ENCODE measurements around the gene UAP1L1.

The UAP1L1 gene

DNA sequence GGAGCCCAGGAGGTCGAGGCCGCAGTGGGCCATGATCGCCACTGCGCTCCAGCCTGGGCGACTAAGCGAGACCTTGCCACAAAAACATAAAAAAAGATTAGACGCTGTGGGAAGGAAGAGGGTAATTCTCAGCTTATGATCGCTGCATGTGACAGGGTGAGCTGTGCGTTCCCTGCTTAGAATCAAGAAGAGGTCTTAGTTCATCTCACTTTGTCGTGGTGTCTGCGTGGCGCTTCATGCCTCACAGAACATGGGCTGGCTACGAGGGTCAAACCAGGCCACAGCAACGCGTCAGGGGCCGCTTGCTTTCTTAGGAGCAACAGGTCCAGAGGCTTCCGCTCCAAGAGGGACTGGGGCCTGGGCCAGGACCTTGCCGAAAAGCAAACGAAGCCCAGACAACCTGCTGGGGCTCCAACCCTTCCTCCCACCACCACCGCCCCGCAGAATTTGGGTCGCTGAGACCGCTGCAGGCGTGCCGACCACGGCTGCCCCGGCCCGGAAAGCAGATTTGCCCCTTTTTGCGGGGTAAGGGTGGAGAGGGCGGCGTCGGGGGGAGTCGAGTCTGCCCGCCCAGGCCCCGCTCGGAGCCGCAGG is 51.6 kb downstream of the UAP1L1 start:
- Histone ChIP-seq H3K27me3 (peaks cover 60% of the 10 kb centered on the region), H3K27ac (peak overlapping the region; percentile 32), H3K9me3 (no peaks in the 10 kb centered on the region), H3K36me3 (no peaks in the 10 kb centered on the region), H3K4me1 (ENCODE audit: control insufficient read depth in 1 of 2, insufficient read depth in 1 of 2, low read depth in 1 of 2, low read length in 1 of 2) (peaks cover 38% of the 10 kb centered on the region in 2 experiments), H3K4me3 (ENCODE audit: low read depth in 1 of 2, low read length in 1 of 2) (peak overlapping the region; percentile 80 to 85)
- TF ChIP-seq, protein P1, sequence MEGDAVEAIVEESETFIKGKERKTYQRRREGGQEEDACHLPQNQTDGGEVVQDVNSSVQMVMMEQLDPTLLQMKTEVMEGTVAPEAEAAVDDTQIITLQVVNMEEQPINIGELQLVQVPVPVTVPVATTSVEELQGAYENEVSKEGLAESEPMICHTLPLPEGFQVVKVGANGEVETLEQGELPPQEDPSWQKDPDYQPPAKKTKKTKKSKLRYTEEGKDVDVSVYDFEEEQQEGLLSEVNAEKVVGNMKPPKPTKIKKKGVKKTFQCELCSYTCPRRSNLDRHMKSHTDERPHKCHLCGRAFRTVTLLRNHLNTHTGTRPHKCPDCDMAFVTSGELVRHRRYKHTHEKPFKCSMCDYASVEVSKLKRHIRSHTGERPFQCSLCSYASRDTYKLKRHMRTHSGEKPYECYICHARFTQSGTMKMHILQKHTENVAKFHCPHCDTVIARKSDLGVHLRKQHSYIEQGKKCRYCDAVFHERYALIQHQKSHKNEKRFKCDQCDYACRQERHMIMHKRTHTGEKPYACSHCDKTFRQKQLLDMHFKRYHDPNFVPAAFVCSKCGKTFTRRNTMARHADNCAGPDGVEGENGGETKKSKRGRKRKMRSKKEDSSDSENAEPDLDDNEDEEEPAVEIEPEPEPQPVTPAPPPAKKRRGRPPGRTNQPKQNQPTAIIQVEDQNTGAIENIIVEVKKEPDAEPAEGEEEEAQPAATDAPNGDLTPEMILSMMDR (IDR thresholded peaks at IDR 0.05): no peak

DNA sequence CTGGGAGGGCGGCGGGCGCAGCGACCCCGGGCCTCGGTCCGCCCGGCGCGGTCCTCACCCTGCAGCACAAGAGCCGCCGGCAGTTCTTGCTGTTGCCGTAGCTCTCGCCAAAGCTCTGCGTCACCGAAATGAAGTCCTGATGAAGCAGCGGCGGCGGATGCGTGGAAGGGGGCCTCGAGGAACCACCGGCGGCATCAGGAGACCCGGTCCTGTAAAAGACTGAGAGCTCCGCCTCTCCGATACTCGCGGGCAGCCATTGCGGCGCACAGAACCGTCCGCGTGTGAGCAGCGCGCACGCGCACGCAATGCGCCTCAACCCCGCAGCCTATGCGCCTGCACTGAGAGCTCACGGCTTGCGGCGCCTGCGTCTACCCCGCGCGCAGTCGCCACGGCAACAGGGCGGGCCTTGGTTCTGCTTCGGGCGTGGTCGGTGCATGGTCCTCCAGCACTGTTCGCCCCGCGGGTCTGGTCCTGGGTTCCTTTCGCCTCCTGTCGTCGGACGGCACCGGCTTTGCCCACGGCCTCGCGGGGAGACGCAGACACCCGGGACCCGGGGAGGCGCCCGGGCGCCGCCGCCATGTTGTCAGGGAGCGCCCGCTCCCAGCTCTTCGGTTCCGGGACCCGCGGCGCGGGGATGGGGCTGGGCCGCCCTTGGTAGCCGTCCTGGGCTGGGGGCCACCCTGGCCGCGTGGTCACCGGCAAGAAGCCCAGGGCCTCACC is 52.3 kb downstream of the UAP1L1 start:
- H3K27ac ChIP-seq: peak overlapping the region; percentile 32
- peak overlapping the region; percentile 80 to 85 for H3K4me3 ChIP-seq (ENCODE audit: low read depth in 1 of 2, low read length in 1 of 2)
- peaks cover 38% of the 10 kb centered on the region in 2 experiments for H3K4me1 ChIP-seq (ENCODE audit: control insufficient read depth in 1 of 2, insufficient read depth in 1 of 2, low read depth in 1 of 2, low read length in 1 of 2)
- TF ChIP-seq, protein P1 (IDR thresholded peaks at IDR 0.05): peak; percentile 32
- H3K36me3 ChIP-seq: no peaks in the 10 kb centered on the region
- peaks cover 66% of the 10 kb centered on the region for H3K27me3 ChIP-seq
- no peaks in the 10 kb centered on the region for H3K9me3 ChIP-seq

DNA sequence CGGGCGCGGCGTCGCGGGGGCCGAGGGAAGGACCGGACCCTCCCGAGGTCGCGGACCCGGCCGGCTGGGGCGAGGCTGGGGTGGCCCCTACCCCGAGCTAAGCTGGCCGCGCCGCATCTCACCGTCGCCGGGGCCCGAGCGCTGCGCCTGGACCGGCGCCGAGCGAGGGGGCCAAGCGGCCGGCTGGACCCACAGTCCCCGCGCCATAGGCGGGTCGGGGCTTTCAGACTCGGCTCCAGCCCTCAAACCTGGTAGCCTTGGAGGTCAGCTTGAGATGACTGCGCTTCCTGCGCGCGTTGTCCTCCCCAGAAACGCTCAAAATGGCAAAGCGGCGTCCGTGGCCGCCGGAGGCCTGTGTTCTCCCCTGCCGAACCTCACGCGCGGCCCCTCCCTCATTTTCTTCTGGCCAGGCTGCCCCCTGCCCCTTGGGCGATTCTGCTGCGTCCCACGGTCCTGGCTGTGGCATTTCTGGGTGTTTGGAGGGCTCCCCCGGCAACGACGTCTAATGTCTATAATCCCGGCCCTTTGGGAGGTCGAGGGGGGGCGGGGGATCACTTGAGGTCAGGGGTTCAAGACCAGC is 52.9 kb downstream of the UAP1L1 start:
- peaks cover 73% of the 10 kb centered on the region for H3K27me3 ChIP-seq
- H3K4me3 ChIP-seq (ENCODE audit: low read depth in 1 of 2, low read length in 1 of 2): peak overlapping the region; percentile 80 to 85
- H3K27ac ChIP-seq: peak overlapping the region; percentile 32
- no peaks in the 10 kb centered on the region for H3K36me3 ChIP-seq
- no peaks in the 10 kb centered on the region for H3K9me3 ChIP-seq
- TF ChIP-seq, protein P1 (IDR thresholded peaks at IDR 0.05): no peak
- H3K4me1 ChIP-seq (ENCODE audit: control insufficient read depth in 1 of 2, insufficient read depth in 1 of 2, low read depth in 1 of 2, low read length in 1 of 2): peaks cover 38% of the 10 kb centered on the region in 2 experiments

Measured in neutrophil (primary cell).